ENCODE data around the gene SHC2.

DNA sequence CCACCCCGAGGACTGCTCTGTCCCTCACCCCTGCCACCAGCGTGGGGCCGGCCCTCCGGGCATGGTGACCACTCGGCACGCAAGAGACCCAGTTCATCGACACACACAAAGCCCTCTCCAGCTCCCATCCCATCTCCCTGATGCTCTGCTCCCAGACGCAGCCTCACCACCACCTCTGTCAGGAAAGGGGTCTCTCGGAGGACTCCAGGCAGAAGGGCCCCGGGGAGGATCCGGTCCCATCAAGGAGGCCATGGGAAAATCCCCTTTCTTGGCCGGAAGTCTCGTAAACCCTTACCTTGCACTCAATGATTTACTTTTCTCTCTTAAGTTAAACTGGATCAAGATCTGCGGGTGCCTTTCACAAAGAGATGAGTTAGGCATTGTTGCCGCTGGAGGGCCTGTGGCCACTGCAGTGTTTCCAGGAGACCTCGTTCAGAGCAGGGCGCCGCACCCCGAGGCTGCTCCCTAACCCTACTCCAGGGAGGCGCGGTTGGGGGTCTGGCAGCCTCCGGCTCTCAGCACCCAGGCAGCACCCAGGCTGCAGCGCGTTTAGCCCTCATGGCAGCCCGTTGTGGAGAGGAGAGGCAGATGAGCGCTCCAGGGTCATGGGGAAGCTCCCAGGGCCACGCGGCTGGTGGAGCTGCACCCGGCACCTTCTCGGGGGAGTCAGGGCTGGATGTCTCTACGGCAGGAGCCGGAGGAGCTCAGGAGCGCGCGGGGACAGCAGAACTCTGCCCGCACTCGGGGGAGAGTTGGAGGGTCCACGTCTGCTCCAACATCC lies 82.8 kb downstream of the SHC2 start:
- TF ChIP-seq, protein P1, sequence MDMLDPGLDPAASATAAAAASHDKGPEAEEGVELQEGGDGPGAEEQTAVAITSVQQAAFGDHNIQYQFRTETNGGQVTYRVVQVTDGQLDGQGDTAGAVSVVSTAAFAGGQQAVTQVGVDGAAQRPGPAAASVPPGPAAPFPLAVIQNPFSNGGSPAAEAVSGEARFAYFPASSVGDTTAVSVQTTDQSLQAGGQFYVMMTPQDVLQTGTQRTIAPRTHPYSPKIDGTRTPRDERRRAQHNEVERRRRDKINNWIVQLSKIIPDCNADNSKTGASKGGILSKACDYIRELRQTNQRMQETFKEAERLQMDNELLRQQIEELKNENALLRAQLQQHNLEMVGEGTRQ (IDR thresholded peaks at IDR 0.05; ENCODE audit: low read length): no peak
- TF ChIP-seq POLR2A (IDR thresholded peaks at IDR 0.05; ENCODE audit: control extremely low read depth in 1 of 2, low read depth in 2 of 2, low read length in 2 of 2): no peak
- no peak for TF ChIP-seq BCL11A (IDR thresholded peaks at IDR 0.05; ENCODE audit: low read depth in 2 of 2, low read length in 2 of 2)
- TF ChIP-seq, protein P2, sequence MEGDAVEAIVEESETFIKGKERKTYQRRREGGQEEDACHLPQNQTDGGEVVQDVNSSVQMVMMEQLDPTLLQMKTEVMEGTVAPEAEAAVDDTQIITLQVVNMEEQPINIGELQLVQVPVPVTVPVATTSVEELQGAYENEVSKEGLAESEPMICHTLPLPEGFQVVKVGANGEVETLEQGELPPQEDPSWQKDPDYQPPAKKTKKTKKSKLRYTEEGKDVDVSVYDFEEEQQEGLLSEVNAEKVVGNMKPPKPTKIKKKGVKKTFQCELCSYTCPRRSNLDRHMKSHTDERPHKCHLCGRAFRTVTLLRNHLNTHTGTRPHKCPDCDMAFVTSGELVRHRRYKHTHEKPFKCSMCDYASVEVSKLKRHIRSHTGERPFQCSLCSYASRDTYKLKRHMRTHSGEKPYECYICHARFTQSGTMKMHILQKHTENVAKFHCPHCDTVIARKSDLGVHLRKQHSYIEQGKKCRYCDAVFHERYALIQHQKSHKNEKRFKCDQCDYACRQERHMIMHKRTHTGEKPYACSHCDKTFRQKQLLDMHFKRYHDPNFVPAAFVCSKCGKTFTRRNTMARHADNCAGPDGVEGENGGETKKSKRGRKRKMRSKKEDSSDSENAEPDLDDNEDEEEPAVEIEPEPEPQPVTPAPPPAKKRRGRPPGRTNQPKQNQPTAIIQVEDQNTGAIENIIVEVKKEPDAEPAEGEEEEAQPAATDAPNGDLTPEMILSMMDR (IDR thresholded peaks at IDR 0.05; ENCODE audit: control extremely low read depth in 1 of 3, insufficient read depth in 1 of 3, low read depth in 1 of 3, low read length in 3 of 3): no peak
- no peak for TF ChIP-seq ZNF274 (IDR thresholded peaks at IDR 0.05; ENCODE audit: borderline replicate concordance, extremely low read depth, low read length)
- TF ChIP-seq MAFK (IDR thresholded peaks at IDR 0.05; ENCODE audit: low read depth, low read length): no peak
- TF ChIP-seq NRF1 (IDR thresholded peaks at IDR 0.05; ENCODE audit: low read depth, low read length): no peak
- TF ChIP-seq PHF8 (conservative IDR thresholded peaks at IDR 0.05; ENCODE audit: low read depth, low read length): no peak
- no peak for TF ChIP-seq TCF12 (IDR thresholded peaks at IDR 0.05; ENCODE audit: low read depth, low read length)
- TF ChIP-seq EP300 (IDR thresholded peaks at IDR 0.05; ENCODE audit: borderline replicate concordance in 1 of 2, low read depth in 2 of 2, low read length in 2 of 2): no peak
- no peak for TF ChIP-seq SP1 (IDR thresholded peaks at IDR 0.05; ENCODE audit: low read depth, low read length)
- no peak for TF ChIP-seq HDAC2 (IDR thresholded peaks at IDR 0.05; ENCODE audit: borderline replicate concordance in 1 of 2, low read depth in 2 of 2, low read length in 2 of 2)

All from H1 (cell line).